CD4-positive, alpha-beta T cell (primary cell): ENCODE data around the gene CSPG4. TPM values are rescaled to one million over a fixed set of nuclear protein-coding genes. Genes with fewer than 3 reads are reported as not detected.

Experiments used
- ATAC-seq: fragments of 200-7000 bp; cut with Tn5 transposase; one replicate; pipeline ENCODE4 v1.10.0; 2022; ENCODE audit warnings: mild to moderate bottlenecking; ENCODE audit not compliant: poor library complexity
- CTCF ChIA-PET: fragments of 350-600 bp; sonication (Branson Sonifier 250); formaldehyde crosslinking; loops from one replicate; lab custom pipeline; 2021; ENCODE audit warnings: antibody characterized with exemption, inconsistent platforms; lab: Charles Lee
- POLR2A ChIA-PET: fragments of 350-600 bp; sonication (Branson Sonifier 250); formaldehyde crosslinking; loops from one replicate; lab custom pipeline; 2021; ENCODE audit warnings: antibody characterized with exemption, inconsistent platforms; lab: Charles Lee
- DNase-seq, 14 experiments: peaks; one replicate each; pipeline ENCODE4 v3.0.0-alpha.2; 2013 to 2020; ENCODE audit warnings: mixed read lengths in 2 of 14
- H3K27ac ChIP-seq, 2 donors: one replicate each; pipeline versions ENCODE4 v1.5.1 to v1.7.0; 2013; ENCODE audit warnings: low read length in 2 of 2, low read depth in 1 of 2, mild to moderate bottlenecking in 1 of 2
- H3K27me3 ChIP-seq, 2 experiments: 1 replicate in 1 of 2; 2 replicates in 1 of 2; pipeline versions ENCODE4 v1.6.1 to v1.7.0; 2013; ENCODE audit warnings: low read length in 2 of 2, control low read depth in 1 of 2, mild to moderate bottlenecking in 1 of 2, moderate library complexity in 1 of 2; ENCODE audit not compliant: insufficient read depth in 2 of 2, control insufficient read depth in 1 of 2
- H3K36me3 ChIP-seq: one replicate; pipeline ENCODE4 v1.6.1; 2013; ENCODE audit warnings: low read length, control low read depth; ENCODE audit not compliant: insufficient read depth
- H3K4me1 ChIP-seq: one replicate; pipeline ENCODE4 v1.6.1; 2013; ENCODE audit warnings: low read length, control low read depth; ENCODE audit not compliant: insufficient read depth
- H3K4me3 ChIP-seq: one replicate; pipeline ENCODE4 v1.5.1; 2013; ENCODE audit warnings: mild to moderate bottlenecking, low read length, moderate library complexity
- H3K9me3 ChIP-seq, 2 experiments: 1 replicate in 1 of 2; 2 replicates in 1 of 2; pipeline versions ENCODE4 v1.6.1 to v1.7.0; 2013; ENCODE audit warnings: low read length in 2 of 2, mild to moderate bottlenecking in 2 of 2, control low read depth in 1 of 2, moderate library complexity in 1 of 2; ENCODE audit not compliant: control insufficient read depth in 1 of 2, insufficient read depth in 1 of 2
- H3K27ac Mint-ChIP-seq: one replicate; pipeline ENCODE4 v1.8.0; 2020; ENCODE audit warnings: mixed read lengths
- H3K27me3 Mint-ChIP-seq: one replicate; pipeline ENCODE4 v1.8.0; 2021; ENCODE audit warnings: mixed read lengths
- H3K36me3 Mint-ChIP-seq: one replicate; pipeline ENCODE4 v1.8.0; 2021; ENCODE audit warnings: low read depth, mixed read lengths
- H3K4me1 Mint-ChIP-seq: one replicate; pipeline ENCODE4 v1.8.0; 2021; ENCODE audit warnings: low read depth, mixed read lengths
- H3K4me3 Mint-ChIP-seq: one replicate; pipeline ENCODE4 v1.8.0; 2020; ENCODE audit warnings: mild to moderate bottlenecking, mixed read lengths
- H3K9me3 Mint-ChIP-seq: one replicate; pipeline ENCODE4 v1.8.0; 2020; ENCODE audit warnings: mixed read lengths
- intact Hi-C, 2 experiments: fragments of 100-400 bp; cut with DNase I in 1 of 2; cut with micrococcal nuclease in 1 of 2; formaldehyde crosslinking; loops; one replicate each; pipeline versions ENCODE4 v1.15.1 to v1.9.0; 2023 to 2025; cut with DNase I, micrococcal nuclease
- total RNA-seq, 174 experiments: library from RNA in 2 of 174; stranded (reverse) in 2 of 174; gene quantifications; one replicate each; pipeline ENCODE4 v1.2.3 and lab custom pipeline; 2021 to 2026
- TF ChIP-seq, protein P1 (sequence below): fragments of 200-600 bp; IDR thresholded peaks from one replicate; pipeline ENCODE4 v1.8.0; 2022; ENCODE audit warnings: antibody characterized with exemption, mild to moderate bottlenecking

Gene CSPG4
- total RNA-seq, 2 experiments from 2014 or later: not detected

DNA sequence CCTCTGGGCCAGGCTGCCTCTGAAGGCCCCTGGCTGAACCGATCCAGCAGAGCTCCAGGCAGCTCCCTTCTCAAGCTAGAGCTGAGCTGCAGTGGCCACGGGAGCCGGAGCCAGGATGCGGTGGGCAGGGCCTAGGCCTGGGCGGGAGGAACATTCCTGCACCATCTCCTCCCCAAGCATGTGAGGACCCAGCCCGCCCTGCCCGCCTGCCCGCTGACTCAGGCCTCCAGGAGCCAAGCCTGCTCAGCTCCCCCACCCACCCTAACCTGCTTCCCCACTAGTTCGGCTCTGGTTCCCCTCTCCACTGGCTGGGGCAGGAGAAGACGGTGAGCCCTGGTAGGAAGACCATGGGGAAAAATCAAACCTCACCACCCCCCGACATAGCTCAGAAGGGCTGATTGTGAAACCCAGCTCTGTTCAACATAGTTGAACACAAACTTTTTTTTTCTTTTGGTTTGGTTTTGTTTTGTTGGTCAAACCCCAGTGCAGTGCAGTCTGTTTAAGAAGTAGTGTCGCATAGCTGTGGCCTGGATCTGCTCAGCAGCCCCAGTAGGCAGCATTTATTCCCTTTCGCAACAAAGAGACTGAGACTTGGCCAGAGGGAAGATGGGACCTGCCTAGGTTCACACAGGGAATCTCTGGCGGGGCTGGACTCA, 51.4 kb downstream of the CSPG4 start:
- no peak for ATAC-seq
- Histone ChIP-seq H3K36me3 (no peaks in the 10 kb centered on the region), H3K9me3 (no peaks in the 10 kb centered on the region), H3K4me1 (no peaks in the 10 kb centered on the region), H3K4me3 (no peak overlapping the region), H3K27me3 (no peaks in the 10 kb centered on the region), H3K27ac (no peak overlapping the region)
- no peak overlapping the region for H3K27ac Mint-ChIP-seq
- POLR2A ChIA-PET: no interaction called here
- no peaks in the 10 kb centered on the region for H3K4me1 Mint-ChIP-seq
- CTCF ChIA-PET: no interaction called here
- no peak overlapping the region for H3K4me3 Mint-ChIP-seq
- no peaks in the 10 kb centered on the region for H3K27me3 Mint-ChIP-seq
- H3K9me3 Mint-ChIP-seq: no peaks in the 10 kb centered on the region
- TF ChIP-seq, protein P1, sequence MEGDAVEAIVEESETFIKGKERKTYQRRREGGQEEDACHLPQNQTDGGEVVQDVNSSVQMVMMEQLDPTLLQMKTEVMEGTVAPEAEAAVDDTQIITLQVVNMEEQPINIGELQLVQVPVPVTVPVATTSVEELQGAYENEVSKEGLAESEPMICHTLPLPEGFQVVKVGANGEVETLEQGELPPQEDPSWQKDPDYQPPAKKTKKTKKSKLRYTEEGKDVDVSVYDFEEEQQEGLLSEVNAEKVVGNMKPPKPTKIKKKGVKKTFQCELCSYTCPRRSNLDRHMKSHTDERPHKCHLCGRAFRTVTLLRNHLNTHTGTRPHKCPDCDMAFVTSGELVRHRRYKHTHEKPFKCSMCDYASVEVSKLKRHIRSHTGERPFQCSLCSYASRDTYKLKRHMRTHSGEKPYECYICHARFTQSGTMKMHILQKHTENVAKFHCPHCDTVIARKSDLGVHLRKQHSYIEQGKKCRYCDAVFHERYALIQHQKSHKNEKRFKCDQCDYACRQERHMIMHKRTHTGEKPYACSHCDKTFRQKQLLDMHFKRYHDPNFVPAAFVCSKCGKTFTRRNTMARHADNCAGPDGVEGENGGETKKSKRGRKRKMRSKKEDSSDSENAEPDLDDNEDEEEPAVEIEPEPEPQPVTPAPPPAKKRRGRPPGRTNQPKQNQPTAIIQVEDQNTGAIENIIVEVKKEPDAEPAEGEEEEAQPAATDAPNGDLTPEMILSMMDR: no peak
- no peaks in the 10 kb centered on the region for H3K36me3 Mint-ChIP-seq
- intact Hi-C loops: no loop called here
- no peak for DNase-seq

DNA sequence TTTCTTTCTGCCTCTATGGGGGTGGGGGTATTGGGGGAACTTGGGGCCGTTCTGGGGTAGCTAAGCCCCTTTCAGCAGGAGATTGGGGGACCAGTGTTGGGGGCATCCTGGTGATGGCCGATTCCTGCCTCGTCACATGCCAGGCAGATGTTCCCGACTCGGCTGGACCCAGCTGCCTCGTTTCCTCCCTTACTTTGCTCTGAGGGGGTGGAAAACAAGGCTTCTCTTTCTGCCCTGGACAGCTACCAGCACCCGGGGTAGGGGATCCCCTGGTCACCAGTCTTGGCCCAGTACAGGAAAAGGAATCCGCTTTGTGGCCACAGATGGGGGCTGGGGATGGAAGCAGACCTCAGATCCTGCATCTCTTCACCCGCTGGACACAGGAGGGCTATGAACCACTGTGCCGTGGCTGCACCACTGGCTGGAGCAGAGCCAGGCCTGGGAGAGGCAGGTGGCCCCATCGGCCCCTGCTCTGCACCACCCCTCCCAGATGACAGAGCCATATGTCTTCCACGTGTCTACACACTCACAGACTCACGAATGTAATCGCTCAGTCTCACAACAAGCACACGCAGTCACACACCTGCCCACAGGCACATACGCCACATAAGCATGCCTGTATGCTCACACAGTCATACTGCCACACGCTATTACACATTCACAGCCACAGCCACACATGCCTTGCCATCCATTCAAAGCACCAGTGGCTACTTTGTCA, 52.6 kb downstream of the CSPG4 start:
- H3K4me3 Mint-ChIP-seq: no peak overlapping the region
- no peaks in the 10 kb centered on the region for H3K4me1 Mint-ChIP-seq
- TF ChIP-seq, protein P1: no peak
- ChIA-PET CTCF (no interaction called here), POLR2A (no interaction called here)
- H3K9me3 Mint-ChIP-seq: no peaks in the 10 kb centered on the region
- DNase-seq (no peak), ATAC-seq (no peak)
- intact Hi-C loops: no loop called here
- H3K27ac Mint-ChIP-seq: no peak overlapping the region
- H3K27ac ChIP-seq: no peak overlapping the region
- H3K36me3 Mint-ChIP-seq: no peaks in the 10 kb centered on the region
- no peak overlapping the region for H3K4me3 ChIP-seq
- no peaks in the 10 kb centered on the region for H3K4me1 ChIP-seq
- H3K27me3 ChIP-seq: no peaks in the 10 kb centered on the region
- no peaks in the 10 kb centered on the region for H3K9me3 ChIP-seq
- no peaks in the 10 kb centered on the region for H3K27me3 Mint-ChIP-seq
- no peaks in the 10 kb centered on the region for H3K36me3 ChIP-seq

DNA sequence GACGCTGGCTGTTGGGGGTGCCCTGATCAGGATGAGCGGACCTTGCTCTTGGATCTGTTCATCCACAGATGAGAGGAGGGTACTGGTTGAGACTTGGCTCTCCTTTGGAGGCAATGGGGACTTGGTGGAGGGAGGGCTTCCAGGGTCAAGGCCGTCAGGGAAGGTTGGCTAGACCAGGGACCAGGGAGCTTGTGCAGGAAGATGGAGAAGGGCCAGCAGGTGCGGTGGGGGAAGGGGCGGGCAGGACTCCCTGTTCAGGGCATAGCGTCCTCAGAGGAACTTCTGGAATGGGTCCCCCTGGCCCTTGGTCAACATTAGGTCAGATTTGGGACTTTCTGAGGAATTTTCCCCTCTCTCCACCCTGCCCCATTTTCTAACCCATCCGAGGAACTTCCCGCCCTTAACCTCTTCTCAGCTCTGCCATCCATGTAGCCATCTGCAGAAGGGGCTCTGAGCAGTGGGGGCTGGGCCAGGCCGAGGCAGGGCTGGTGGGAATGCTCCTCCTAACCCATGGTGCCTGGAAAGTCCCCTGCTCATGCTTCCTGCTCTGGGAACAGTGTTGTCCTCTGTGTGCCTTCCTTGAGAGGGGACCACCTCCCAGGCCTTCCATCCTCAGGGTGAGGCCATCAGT, 53.4 kb downstream of the CSPG4 start:
- Mint-ChIP-seq H3K4me1 (no peaks in the 10 kb centered on the region), H3K4me3 (no peak overlapping the region)

More for the DNA sequence above, 53.4 kb downstream of the CSPG4 start:
- H3K27ac Mint-ChIP-seq: no peak overlapping the region
- Histone ChIP-seq H3K27ac (no peak overlapping the region), H3K36me3 (no peaks in the 10 kb centered on the region), H3K9me3 (no peaks in the 10 kb centered on the region), H3K4me1 (no peaks in the 10 kb centered on the region), H3K27me3 (no peaks in the 10 kb centered on the region), H3K4me3 (no peak overlapping the region)
- H3K27me3 Mint-ChIP-seq: no peaks in the 10 kb centered on the region
- H3K9me3 Mint-ChIP-seq: no peaks in the 10 kb centered on the region
- ChIA-PET POLR2A (no interaction called here), CTCF (no interaction called here)
- H3K36me3 Mint-ChIP-seq: no peaks in the 10 kb centered on the region
- DNase-seq: no peak
- intact Hi-C loops: no loop called here
- no peak for ATAC-seq
- TF ChIP-seq, protein P1: no peak
